Activated CD8-positive, alpha-beta memory T cell treated with anti-CD3 and anti-CD28 coated beads for 1 hour (primary cell): ENCODE results near the gene OR4S1.
"Not testable (repeated sequence)": the region's sequence is repeated elsewhere in the genome, so short reads cannot be mapped to it uniquely, and the experiment has no call there.

ENCODE experiments used
- DNase-seq, 2 donors: peaks; one replicate each; pipeline ENCODE4 v3.0.0-alpha.2; 2020; ENCODE audit warnings: low read depth in 1 of 2; ENCODE audit errors: extremely low read depth in 1 of 2

The OR4S1 gene

GRCh38 chr11:48305923-48306322 is at the start of gene OR4S1:
Gene OR4S1 (plus strand): TSS chr11:48306223. CDS start chr11:48306223, 0 bp downstream.
- no peak for DNase-seq

- no peak for DNase-seq
These were observed 44.4 kb upstream of the OR4S1 start for GRCh38 chr11:48261600-48261999.

DNA sequence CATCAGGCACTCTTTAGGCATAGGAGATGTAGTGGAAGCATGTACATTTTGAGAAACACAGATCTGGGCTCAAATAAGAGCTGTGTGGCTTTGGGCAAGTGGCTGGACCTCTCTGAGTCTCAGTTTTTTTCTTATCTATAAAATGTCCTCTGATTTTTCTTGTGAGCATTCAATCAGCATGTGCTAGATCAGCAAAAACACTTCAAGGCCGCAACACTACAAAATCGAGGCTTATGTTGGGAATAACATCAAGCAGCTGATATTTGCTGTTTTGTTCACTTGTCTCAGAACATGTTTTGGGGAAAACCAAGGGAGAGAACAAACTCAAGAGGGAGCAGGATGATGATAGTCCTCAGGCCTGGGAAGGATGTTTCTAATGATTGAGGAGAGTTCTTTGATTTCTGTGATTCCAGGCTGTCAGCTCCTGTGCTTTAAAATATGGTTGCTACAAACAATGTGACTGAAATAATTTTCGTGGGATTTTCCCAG is 42.6 kb upstream of the OR4S1 start, which contains the start of gene OR4X1:
TSS of gene OR4X1 (plus strand) at position 439 of the 489 bp plus-strand sequence. CDS start at position 439, 0 bp downstream.
- DNase-seq = no peak

DNA sequence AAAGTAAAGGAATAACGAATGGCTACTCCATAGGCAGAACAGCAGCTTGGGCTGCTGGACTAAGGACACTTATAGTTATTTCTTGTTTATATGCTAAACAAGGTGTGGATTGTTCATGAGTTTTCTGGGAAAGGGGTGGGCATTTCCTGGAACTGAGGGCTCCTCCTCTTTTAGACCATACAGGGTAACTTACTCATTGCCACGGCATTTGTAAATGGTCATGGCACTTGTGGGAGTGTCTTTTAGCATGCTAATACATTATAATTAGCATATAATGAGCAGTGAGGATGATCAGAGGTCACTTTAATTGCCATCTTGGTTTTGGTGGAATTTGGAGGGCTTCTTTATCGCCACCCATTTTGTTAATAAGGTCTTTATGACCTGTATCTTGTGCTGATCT is 35.4 kb upstream of the OR4S1 start:
- no peak for DNase-seq

DNA sequence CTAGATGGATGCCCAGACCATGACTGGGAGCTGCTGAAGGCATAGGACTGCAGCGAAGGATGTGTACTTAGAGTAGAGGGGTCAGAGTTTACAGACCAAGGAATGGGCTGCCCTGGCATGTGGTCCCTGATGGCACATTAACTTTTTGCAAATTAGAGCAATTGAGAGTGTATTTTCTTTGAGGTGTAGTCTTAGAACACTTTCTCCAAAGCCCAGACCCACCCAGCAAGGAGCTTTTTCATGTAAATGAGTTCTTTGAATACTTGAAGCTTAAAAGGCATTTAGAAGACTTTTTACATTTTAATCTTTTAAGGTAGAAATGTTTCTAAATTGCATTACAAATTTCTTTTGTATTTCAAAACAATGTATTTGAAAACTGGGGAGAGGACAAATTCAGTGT is 33.4 kb upstream of the OR4S1 start:
- DNase-seq = no peak

DNA sequence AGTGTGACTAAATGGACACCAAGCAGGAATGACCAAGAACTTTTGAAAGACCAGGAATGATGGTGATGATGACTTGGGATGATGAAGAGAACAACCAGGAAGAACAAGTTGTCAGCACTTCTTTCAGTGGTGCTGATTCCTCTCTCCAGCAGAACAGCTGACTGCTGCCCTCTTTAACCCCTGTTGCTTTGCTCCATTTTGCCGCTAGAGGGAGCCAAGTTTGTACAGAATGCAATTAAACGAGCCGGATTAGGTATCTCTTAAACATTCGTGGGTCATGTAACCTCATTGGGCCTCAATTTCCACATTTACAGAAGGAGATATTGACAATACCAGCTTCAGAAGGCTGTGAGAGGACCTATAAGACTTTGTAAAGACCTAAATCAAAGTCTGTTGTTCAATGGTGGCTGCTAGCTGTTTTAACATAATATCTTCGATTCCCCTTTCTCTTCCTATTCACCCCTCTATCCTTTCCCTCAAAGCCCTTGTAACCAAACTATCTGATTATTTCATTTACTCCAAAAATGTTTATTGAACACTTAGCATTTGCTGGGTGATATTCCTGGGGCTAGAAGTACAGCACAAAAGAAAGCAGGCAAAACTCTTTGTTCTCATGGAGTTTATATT is 1.9 kb downstream of the OR4S1 start:
- DNase-seq = peak in 1 of 2 donors; percentile 40

DNA sequence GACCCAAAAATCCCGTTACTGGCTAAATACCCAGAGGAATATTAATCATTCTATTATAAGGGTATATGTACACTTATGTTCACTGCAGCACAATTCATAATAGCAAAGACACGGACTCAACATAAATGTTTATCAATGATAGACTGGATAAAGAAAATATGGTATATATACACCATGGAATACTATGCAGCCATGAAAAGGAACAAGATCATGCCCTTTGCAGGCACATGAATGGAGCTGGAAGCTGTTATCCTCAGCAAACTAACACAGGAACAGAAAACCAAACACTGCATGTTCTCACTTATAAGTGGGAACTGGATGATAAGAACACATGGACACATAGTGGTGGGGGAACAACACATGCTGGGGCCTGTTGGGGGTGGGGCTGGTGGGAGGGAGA is 7.6 kb downstream of the OR4S1 start:
- DNase-seq = not testable (repeated sequence)

- not testable (repeated sequence) for DNase-seq
These were observed 13.8 kb downstream of the OR4S1 start for GRCh38 chr11:48319813-48320212.

DNA sequence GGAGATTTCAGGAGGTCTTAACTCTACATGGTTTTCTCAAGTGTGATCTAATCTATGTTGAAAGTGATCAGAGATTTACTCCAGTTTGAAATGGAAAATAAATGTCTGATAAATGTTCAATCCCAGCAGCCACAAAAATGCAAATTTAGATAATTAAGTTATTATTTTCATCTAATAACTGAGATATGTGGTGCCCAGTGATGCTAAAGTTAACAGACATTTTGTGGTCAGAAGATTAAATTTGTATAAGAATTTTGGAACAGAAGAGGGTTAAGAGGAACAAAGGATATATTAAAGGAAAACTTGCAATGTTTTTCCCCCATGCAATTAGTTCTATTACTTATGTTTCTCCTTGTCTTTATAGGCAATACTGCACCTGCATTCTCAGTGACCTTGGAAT is 18.6 kb downstream of the OR4S1 start, which contains the start of gene OR4C3:
TSS of gene OR4C3 (plus strand) at position 301 of the 400 bp plus-strand sequence. CDS start 102 bp downstream, outside the sequence.
- DNase-seq = not testable (repeated sequence)

- no peak for DNase-seq
These were observed 35.4 kb downstream of the OR4S1 start for GRCh38 chr11:48341466-48341865.

- DNase-seq = not testable (repeated sequence)
These were observed 36.5 kb downstream of the OR4S1 start for GRCh38 chr11:48342505-48342904.

DNA sequence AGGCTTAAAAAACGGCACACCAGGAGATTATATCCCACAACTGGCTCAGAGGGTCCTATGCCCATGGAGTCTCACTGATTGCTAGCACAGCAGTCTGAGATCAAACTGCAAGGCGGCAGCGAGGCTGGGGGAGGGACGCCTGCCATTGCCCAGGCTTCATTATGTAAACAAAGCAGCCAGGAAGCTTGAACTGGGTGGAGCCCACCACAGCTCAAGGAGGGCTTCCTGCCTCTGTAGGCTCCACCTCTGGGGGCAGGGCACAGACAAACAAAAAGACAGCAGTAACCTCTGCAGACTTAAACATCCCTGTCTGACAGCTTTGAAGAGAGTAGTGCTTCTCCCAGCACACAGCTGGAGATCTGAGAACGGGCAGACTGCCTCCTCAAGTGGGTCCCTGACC is 40.3 kb downstream of the OR4S1 start:
- DNase-seq = not testable (repeated sequence)

DNA sequence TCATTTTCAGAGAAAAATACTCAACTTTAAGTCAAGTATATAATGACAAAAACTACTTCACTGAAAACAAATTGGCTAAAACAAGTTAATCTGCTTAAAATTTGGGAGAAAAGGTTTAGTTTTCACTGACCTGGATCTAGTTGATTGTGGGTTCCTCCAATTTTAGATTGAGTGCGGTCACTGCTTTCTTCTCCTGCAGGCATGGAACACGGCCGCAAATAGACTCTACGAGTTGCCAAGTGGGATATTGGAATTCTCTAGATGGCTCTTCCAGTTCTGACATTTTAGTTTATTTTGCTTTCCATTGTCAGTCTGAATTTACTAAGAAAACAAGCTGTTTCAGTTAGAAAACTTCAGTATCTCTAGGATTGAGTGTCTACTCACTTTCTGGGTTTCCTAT is 48.0 kb downstream of the OR4S1 start:
- no peak for DNase-seq

DNA sequence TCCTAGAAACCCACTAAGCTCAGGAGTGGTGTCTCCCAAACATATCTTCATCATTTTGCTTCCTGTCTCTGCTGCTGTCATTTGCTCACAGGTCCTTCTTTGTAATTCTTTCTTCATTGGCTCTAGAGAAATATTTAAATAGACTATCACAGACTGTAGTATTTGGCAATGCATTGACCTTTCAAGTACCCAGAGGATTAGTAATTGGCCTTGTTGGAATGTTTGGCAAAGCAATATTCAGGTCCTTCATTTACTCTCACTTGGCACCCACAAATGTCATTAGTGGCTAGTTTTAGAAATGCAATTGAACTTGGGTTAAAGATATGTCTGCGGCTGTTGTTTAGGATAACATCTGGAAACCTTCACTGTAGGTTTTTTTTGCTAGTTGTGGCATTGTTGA is 48.7 kb downstream of the OR4S1 start:
- no peak for DNase-seq
